A673 (cell line): ENCODE results near the gene SLC22A4.

Source experiments
- CTCF ChIP-seq: fragments of 300-800, 200-600 bp; sonication (generic); conservative IDR thresholded peaks from 2 replicates; pipeline ENCODE4 v1.5.1; 2017; ENCODE audit warnings: low read depth, mild to moderate bottlenecking, antibody characterized with exemption, low read length, moderate library complexity, mixed read lengths
- EZH2 ChIP-seq: fragments of 200-600 bp; sonication (generic); IDR thresholded peaks from 2 replicates; pipeline ENCODE4 v1.6.1; 2017; ENCODE audit warnings: borderline replicate concordance, low read depth, mild to moderate bottlenecking, mixed read lengths, antibody characterized with exemption, low read length; ENCODE audit not compliant: poor library complexity, severe bottlenecking

- no peak for TF ChIP-seq CTCF
- no peak for TF ChIP-seq EZH2
Measured at GRCh38 chr5:132266836-132267160, 27.4 kb upstream of the SLC22A4 start.
